Endothelial cell of umbilical vein (primary cell): ENCODE results near the gene HDAC4. TPM values are rescaled to one million over a fixed set of nuclear protein-coding genes. Genes with fewer than 3 reads are reported as not detected.

ENCODE experiments used
- BruUV-seq: library from RNA; stranded (reverse); fragments of 400-500 nt; replicated peaks from 2 replicates; lab custom pipeline; 2021; lab: Mats Ljungman, UMichigan
- CTCF ChIA-PET: fragments of 300-600, 350-600 bp; sonication (Branson Sonifier 250); formaldehyde crosslinking; loops from one replicate; lab custom pipeline; 2021; ENCODE audit warnings: antibody characterized with exemption, inconsistent platforms; lab: Charles Lee
- POLR2A ChIA-PET: fragments of 300-600, 350-600 bp; sonication (Branson Sonifier 250); formaldehyde crosslinking; loops from one replicate; lab custom pipeline; 2021; ENCODE audit warnings: antibody characterized with exemption, inconsistent platforms; lab: Charles Lee
- DNase-seq: peaks from one replicate; pipeline ENCODE4 v3.0.0-alpha.2; 2011; ENCODE audit warnings: low read depth, low spot score
- FAIRE-seq: peaks from 2 replicates; lab custom pipeline; 2011; peaks lifted over from hg19 to GRCh38; lab: Jason Lieb, UNC
- H2AFZ ChIP-seq: 2 replicates; pipeline ENCODE4 v1.6.0; 2012; ENCODE audit warnings: low read depth, low read length, control low read depth, inconsistent platforms
- H3K27ac ChIP-seq: 2 replicates; pipeline ENCODE4 v1.5.1; 2011; ENCODE audit warnings: low read depth, mild to moderate bottlenecking, control low read depth, low read length, moderate library complexity; ENCODE audit not compliant: insufficient read depth
- H3K27me3 ChIP-seq, 2 experiments: 2 replicates each; pipeline versions ENCODE4 v1.6.0 to v1.6.1; 2011; ENCODE audit warnings: low read length in 2 of 2, mixed read lengths in 1 of 2; ENCODE audit not compliant: control insufficient read depth in 2 of 2, insufficient read depth in 2 of 2
- H3K36me3 ChIP-seq, 2 experiments: 2 replicates in 1 of 2; 3 replicates in 1 of 2; pipeline ENCODE4 v1.5.1; 2011; ENCODE audit warnings: low read length in 2 of 2, mild to moderate bottlenecking in 1 of 2, moderate library complexity in 1 of 2; ENCODE audit not compliant: control insufficient read depth in 2 of 2, insufficient read depth in 2 of 2; ENCODE audit errors: extremely low read depth in 1 of 2
- H3K4me1 ChIP-seq: 3 replicates; pipeline ENCODE4 v1.5.1; 2011; ENCODE audit warnings: mild to moderate bottlenecking, low read length; ENCODE audit not compliant: control insufficient read depth, insufficient read depth; ENCODE audit errors: extremely low read depth
- H3K4me2 ChIP-seq: 2 replicates; pipeline ENCODE4 v1.6.1; 2011; ENCODE audit warnings: low read length, control low read depth, mixed read lengths; ENCODE audit not compliant: insufficient read depth
- H3K4me3 ChIP-seq, 3 experiments: fragments of 200-600 bp in 1 of 3; sonication (generic), shearing (Covaris generic) in 1 of 3; replicated peaks in 1 of 3; 2 replicates each; pipeline ENCODE4 v1.5.1; 2011 to 2016; ENCODE audit warnings: control low read depth in 3 of 3, low read length in 3 of 3, mild to moderate bottlenecking in 2 of 3, inconsistent platforms in 1 of 3, low read depth in 1 of 3, moderate library complexity in 1 of 3; ENCODE audit not compliant: insufficient read depth in 1 of 3
- H3K79me2 ChIP-seq: 2 replicates; pipeline ENCODE4 v1.6.0; 2012; ENCODE audit warnings: low read length, inconsistent platforms; ENCODE audit not compliant: control insufficient read depth, insufficient read depth
- H3K9ac ChIP-seq: replicated peaks from 2 replicates; pipeline ENCODE3; 2011; ENCODE audit warnings: low read length, control low read depth; ENCODE audit not compliant: insufficient read depth; ENCODE audit errors: extremely low read depth
- H3K9me1 ChIP-seq: replicated peaks from 3 replicates; pipeline ENCODE4 v1.6.0; 2011; ENCODE audit warnings: mild to moderate bottlenecking, low read length; ENCODE audit not compliant: control insufficient read depth, insufficient read depth; ENCODE audit errors: extremely low read depth
- H3K9me3 ChIP-seq: replicated peaks from 2 replicates; pipeline ENCODE4 v1.5.1; 2012; ENCODE audit warnings: low read length, inconsistent platforms; ENCODE audit not compliant: control insufficient read depth, insufficient read depth
- H4K20me1 ChIP-seq: replicated peaks from 2 replicates; pipeline ENCODE3; 2011; ENCODE audit warnings: mild to moderate bottlenecking, low read length; ENCODE audit not compliant: control insufficient read depth, insufficient read depth; ENCODE audit errors: extremely low read depth
- CTCF ChIP-seq, 2 donors: IDR thresholded peaks; 1 replicate in 1 of 2; 2 replicates in 1 of 2; pipeline ENCODE4 v1.5.1; 2011; ENCODE audit warnings: low read length in 2 of 2, mild to moderate bottlenecking in 2 of 2, moderate library complexity in 2 of 2, control low read depth in 1 of 2, inconsistent platforms in 1 of 2, low read depth in 1 of 2; ENCODE audit not compliant: insufficient read depth in 1 of 2; ENCODE audit errors: extremely low read depth in 1 of 2
- MAX ChIP-seq: IDR thresholded peaks from 2 replicates; pipeline ENCODE4 v1.6.1; 2011; ENCODE audit not compliant: insufficient read depth, insufficient read length
- POLR2A ChIP-seq: IDR thresholded peaks from 2 replicates; pipeline ENCODE4 v1.6.1; 2012; ENCODE audit warnings: low read depth, mild to moderate bottlenecking, control low read depth, low read length
- dilution Hi-C: fragments of 300-500 bp; cut with MboI; formaldehyde crosslinking; loops from one replicate; pipeline ENCODE4 v1.15.0; 2019; ENCODE audit warnings: low sequenced_read_pairs; ENCODE audit not compliant: extremely low pct_ligation_motif_present
- intact Hi-C: fragments of 100-400 bp; cut with micrococcal nuclease; formaldehyde crosslinking; loops from one replicate; pipeline ENCODE4 v1.10.0; 2022
- polyA plus RNA-seq, 4 experiments: library from polyadenylated mRNA; depleted of rRNA in 3 of 4; stranded (reverse) in 3 of 4; unstranded in 1 of 4; fragments of >200 nt; gene quantifications; 2 replicates each; pipeline versions ENCODE4 v1.2.1 to v1.2.3, GENCODE V29; 2011 to 2012; ENCODE audit warnings: missing spikeins in 1 of 4
- total RNA-seq: library from RNA; stranded (reverse); gene quantifications from 2 replicates; pipeline ENCODE4 v1.2.3, GENCODE V29; 2021

HDAC4 gene
- total and polyA plus RNA-seq, 2 donors (not counting 3 experiments of a cell fraction or from before 2014, with no cell fraction given), result 13.4 to 33.0 TPM

- FAIRE-seq (no peak), DNase-seq (no peak)
- no peak overlapping the region for H2AFZ ChIP-seq
- no peak overlapping the region for H3K9ac ChIP-seq
- H3K36me3 ChIP-seq, result no peaks in the 10 kb centered on the region
- H3K27me3 ChIP-seq, result no peaks in the 10 kb centered on the region
- no peaks in the 10 kb centered on the region for H3K9me3 ChIP-seq
- no peaks in the 10 kb centered on the region for H3K9me1 ChIP-seq
- H3K4me2 ChIP-seq, result no peak overlapping the region
- ChIA-PET POLR2A (no interaction called here), CTCF (no interaction called here)
- no peak overlapping the region for H3K4me3 ChIP-seq
- intact Hi-C loops, result loop anchor here (5.0 kb wide), 1 partner anchor 1001 kb away; the partner anchor contains the start of gene OTOS
- dilution Hi-C loops, result no loop called here
- H3K27ac ChIP-seq, result no peak overlapping the region
- no peaks in the 10 kb centered on the region for H3K4me1 ChIP-seq
- H4K20me1 ChIP-seq, result no peaks in the 10 kb centered on the region
- BruUV-seq, result no TSS peak
- H3K79me2 ChIP-seq, result no peaks in the 10 kb centered on the region
- TF ChIP-seq MAX, result no peak
- no peak for TF ChIP-seq CTCF (IDR thresholded peaks at IDR 0.05; ENCODE audit: extremely low read depth in 1 of 2, insufficient read depth in 1 of 2, low read depth in 1 of 2, low read length in 2 of 2)
- TF ChIP-seq POLR2A, result no peak
These were observed 259.6 kb downstream of the HDAC4 start for GRCh38 chr2:239141021-239141760.
